HEK293T (cell line): ENCODE data around the gene KCNMA1.

Experiments used
- CTBP1 ChIP-seq: fragments of 450-650 bp; IDR thresholded peaks from 2 replicates; pipeline ENCODE4 v1.6.1; 2016; ENCODE audit warnings: borderline replicate concordance
- ELF4 ChIP-seq: fragments of 450-650 bp; IDR thresholded peaks from 2 replicates; pipeline ENCODE4 v1.6.1; 2017; ENCODE audit warnings: antibody characterized with exemption
- FOXA1 ChIP-seq: fragments of 450-650 bp; IDR thresholded peaks from 2 replicates; pipeline ENCODE4 v1.6.1; 2016; ENCODE audit warnings: mild to moderate bottlenecking
- FOXK2 ChIP-seq: fragments of 450-650 bp; IDR thresholded peaks from 2 replicates; pipeline ENCODE4 v1.6.1; 2016; ENCODE audit warnings: mild to moderate bottlenecking
- FOXM1 ChIP-seq: fragments of 450-650 bp; IDR thresholded peaks from 2 replicates; pipeline ENCODE4 v1.6.1; 2017; ENCODE audit warnings: mild to moderate bottlenecking, borderline replicate concordance
- LEF1 ChIP-seq: fragments of 450-650 bp; IDR thresholded peaks from 2 replicates; pipeline ENCODE4 v1.6.1; 2017; ENCODE audit warnings: mild to moderate bottlenecking, borderline replicate concordance
- PKNOX1 ChIP-seq: fragments of 450-650 bp; IDR thresholded peaks from 2 replicates; pipeline ENCODE4 v1.6.1; 2016
- SP1 ChIP-seq: fragments of 450-650 bp; IDR thresholded peaks from 2 replicates; pipeline ENCODE4 v1.6.1; 2017
- SUZ12 ChIP-seq: fragments of 450-650 bp; IDR thresholded peaks from 2 replicates; pipeline ENCODE4 v1.6.1; 2016; ENCODE audit warnings: mild to moderate bottlenecking
- TARDBP ChIP-seq: fragments of 450-650 bp; IDR thresholded peaks from 2 replicates; pipeline ENCODE4 v1.6.1; 2016
- ZNF384 ChIP-seq: fragments of 450-650 bp; IDR thresholded peaks from 2 replicates; pipeline ENCODE4 v1.6.1; 2016

GRCh38 chr10:77357185-77357584, 280.4 kb downstream of the KCNMA1 start:
- no peak for TF ChIP-seq SUZ12
- no peak for TF ChIP-seq TARDBP
- no peak for TF ChIP-seq FOXM1
- TF ChIP-seq ZNF384 = no peak
- no peak for TF ChIP-seq LEF1
- TF ChIP-seq PKNOX1 = no peak
- no peak for TF ChIP-seq SP1
- no peak for TF ChIP-seq ELF4
- no peak for TF ChIP-seq FOXA1
- no peak for TF ChIP-seq FOXK2
- TF ChIP-seq CTBP1 = no peak
